ENCODE data around the gene NPSR1. TPM values are rescaled to one million over a fixed set of nuclear protein-coding genes. Genes with fewer than 3 reads are reported as not detected.

NPSR1 gene
- total and polyA plus RNA-seq, 8 donors: not detected

DNA sequence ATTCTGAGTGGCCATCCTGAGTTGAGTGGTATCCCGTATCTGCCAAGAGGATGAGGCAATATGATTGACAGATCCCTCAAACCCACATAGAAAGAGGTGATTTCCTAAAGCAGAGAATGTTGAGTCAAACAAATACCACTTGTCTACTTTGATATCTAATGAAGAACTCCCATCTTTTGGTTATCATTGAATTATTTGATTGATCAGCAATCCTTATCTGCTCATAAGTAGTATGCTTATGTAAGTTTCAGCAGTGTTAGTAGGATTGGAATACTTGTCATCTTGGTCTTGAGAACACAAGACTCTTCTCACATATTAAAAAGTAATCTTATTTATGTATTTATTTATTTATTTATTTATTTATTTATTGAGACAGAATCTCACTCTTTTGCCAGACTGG lies 231.9 kb downstream of the NPSR1 start:
- no peak for DNase-seq
- TF ChIP-seq EP300 (IDR thresholded peaks at IDR 0.05): no peak
- TF ChIP-seq, protein P1, sequence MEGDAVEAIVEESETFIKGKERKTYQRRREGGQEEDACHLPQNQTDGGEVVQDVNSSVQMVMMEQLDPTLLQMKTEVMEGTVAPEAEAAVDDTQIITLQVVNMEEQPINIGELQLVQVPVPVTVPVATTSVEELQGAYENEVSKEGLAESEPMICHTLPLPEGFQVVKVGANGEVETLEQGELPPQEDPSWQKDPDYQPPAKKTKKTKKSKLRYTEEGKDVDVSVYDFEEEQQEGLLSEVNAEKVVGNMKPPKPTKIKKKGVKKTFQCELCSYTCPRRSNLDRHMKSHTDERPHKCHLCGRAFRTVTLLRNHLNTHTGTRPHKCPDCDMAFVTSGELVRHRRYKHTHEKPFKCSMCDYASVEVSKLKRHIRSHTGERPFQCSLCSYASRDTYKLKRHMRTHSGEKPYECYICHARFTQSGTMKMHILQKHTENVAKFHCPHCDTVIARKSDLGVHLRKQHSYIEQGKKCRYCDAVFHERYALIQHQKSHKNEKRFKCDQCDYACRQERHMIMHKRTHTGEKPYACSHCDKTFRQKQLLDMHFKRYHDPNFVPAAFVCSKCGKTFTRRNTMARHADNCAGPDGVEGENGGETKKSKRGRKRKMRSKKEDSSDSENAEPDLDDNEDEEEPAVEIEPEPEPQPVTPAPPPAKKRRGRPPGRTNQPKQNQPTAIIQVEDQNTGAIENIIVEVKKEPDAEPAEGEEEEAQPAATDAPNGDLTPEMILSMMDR (IDR thresholded peaks at IDR 0.05): no peak
- TF ChIP-seq POLR2AphosphoS5 (IDR thresholded peaks at IDR 0.05): no peak
- TF ChIP-seq POLR2A (IDR thresholded peaks at IDR 0.05): no peak
- intact Hi-C loops (cut with DNase I; ENCODE audit: low total_unique reads): no loop called here
- Histone ChIP-seq H3K4me3 (no peak overlapping the region), H3K4me1 (no peaks in the 10 kb centered on the region), H3K9me3 (peaks cover 0 to 10% (median 5%) of the 10 kb centered on the region in 4 donors), H3K27me3 (no peaks in the 10 kb centered on the region), H3K27ac (no peak overlapping the region), H3K36me3 (no peaks in the 10 kb centered on the region)
- 84 to 96% (median 89%) methylated on average over 1 of the region's 1 CpG for WGBS, 5 donors

DNA sequence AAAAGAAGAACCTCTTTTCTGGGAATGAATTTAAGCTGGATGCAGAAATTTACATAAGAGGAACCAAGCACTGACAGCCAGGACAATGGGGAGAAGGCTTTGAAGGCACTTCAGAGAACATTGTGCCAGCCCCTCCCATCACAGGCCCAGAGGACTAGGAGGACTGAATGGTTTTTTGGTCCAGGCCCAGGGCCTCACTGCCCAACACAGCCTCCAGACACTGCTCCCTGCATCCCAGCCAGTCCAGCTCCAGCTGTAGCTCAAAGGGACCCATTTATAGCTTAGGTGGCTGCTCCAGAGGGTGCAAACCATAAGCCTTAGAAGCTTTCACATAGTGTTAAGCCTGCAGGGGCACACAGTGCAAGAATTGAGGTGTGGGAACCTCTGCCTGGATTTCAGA lies 237.2 kb downstream of the NPSR1 start:
- intact Hi-C loops (cut with DNase I; ENCODE audit: low total_unique reads): no loop called here
- Histone ChIP-seq H3K4me1 (no peaks in the 10 kb centered on the region), H3K4me3 (no peak overlapping the region), H3K36me3 (no peaks in the 10 kb centered on the region), H3K27me3 (no peaks in the 10 kb centered on the region), H3K27ac (no peak overlapping the region), H3K9me3 (peaks cover 0 to 24% (median 16%) of the 10 kb centered on the region in 4 donors)
- no peak for DNase-seq
- TF ChIP-seq POLR2A (IDR thresholded peaks at IDR 0.05) (no peak), EP300 (IDR thresholded peaks at IDR 0.05) (no peak), POLR2AphosphoS5 (IDR thresholded peaks at IDR 0.05) (no peak)
- TF ChIP-seq, protein P1 (IDR thresholded peaks at IDR 0.05): no peak

Small RNAs within 50 kb of the gene (small RNA-seq; reads per million reads assigned to genes)
- gene RF00322 (0 reads per million in 4 donors), gene RN7SL132P (0 reads per million in 4 donors)
